GM12878 (cell line): ENCODE measurements around the gene GCNT3.

Source experiments
- ATF3 ChIP-seq: IDR thresholded peaks from 2 replicates; pipeline ENCODE4 v1.6.1; 2011; ENCODE audit warnings: low read depth, mild to moderate bottlenecking, low read length, moderate library complexity, borderline replicate concordance; ENCODE audit errors: extremely low read depth
- BMI1 ChIP-seq: fragments of 450-650 bp; IDR thresholded peaks from 2 replicates; pipeline ENCODE4 v1.6.1; 2016; ENCODE audit warnings: mild to moderate bottlenecking, moderate library complexity, borderline replicate concordance
- BRCA1 ChIP-seq: IDR thresholded peaks from 2 replicates; pipeline ENCODE4 v1.6.1; 2011; ENCODE audit warnings: low read depth, low read length, improper control_type of control experiment
- CTCF ChIP-seq, 3 experiments: IDR thresholded peaks in 2 of 3; conservative IDR thresholded peaks in 1 of 3; 2 replicates each; pipeline ENCODE4 v1.5.1; 2011; ENCODE audit warnings: low read depth in 3 of 3, low read length in 3 of 3, mild to moderate bottlenecking in 3 of 3, control low read depth in 2 of 3, moderate library complexity in 2 of 3, inconsistent platforms in 1 of 3, mixed read lengths in 1 of 3; ENCODE audit not compliant: control insufficient read depth in 2 of 3, insufficient read depth in 1 of 3; ENCODE audit errors: extremely low read depth in 1 of 3
- NFYB ChIP-seq: IDR thresholded peaks from 2 replicates; pipeline ENCODE4 v1.6.1; 2011; ENCODE audit warnings: low read depth, mild to moderate bottlenecking, low read length, improper control_type of control experiment, moderate library complexity; ENCODE audit not compliant: insufficient read depth
- POLR2A ChIP-seq: IDR thresholded peaks from 2 replicates; pipeline ENCODE4 v1.6.1; 2011; ENCODE audit warnings: low read depth, mild to moderate bottlenecking, low read length
- REST ChIP-seq: IDR thresholded peaks from 2 replicates; pipeline ENCODE4 v1.6.1; 2012; ENCODE audit warnings: mild to moderate bottlenecking, low read depth, low read length
- SMARCA5 ChIP-seq: fragments of 450-650 bp; IDR thresholded peaks from 2 replicates; pipeline ENCODE4 v1.6.1; 2017; ENCODE audit warnings: mild to moderate bottlenecking
- TAF1 ChIP-seq: IDR thresholded peaks from 2 replicates; pipeline ENCODE4 v1.6.1; 2011; ENCODE audit warnings: mild to moderate bottlenecking, low read depth, low read length, borderline replicate concordance
- USF2 ChIP-seq: IDR thresholded peaks from 2 replicates; pipeline ENCODE4 v1.6.1; 2011; ENCODE audit warnings: low read depth, low read length, improper control_type of control experiment, borderline replicate concordance
- ZNF24 ChIP-seq: fragments of 450-650 bp; IDR thresholded peaks from 2 replicates; pipeline ENCODE4 v1.6.1; 2017; ENCODE audit warnings: antibody characterized with exemption, mild to moderate bottlenecking
- ZZZ3 ChIP-seq: IDR thresholded peaks from 2 replicates; pipeline ENCODE4 v1.6.1; 2011; ENCODE audit warnings: low read depth; ENCODE audit not compliant: control insufficient read depth, insufficient read length

GRCh38 chr15:59595434-59595915 lies 16.1 kb upstream of the GCNT3 start:
- no peak for TF ChIP-seq REST
- TF ChIP-seq CTCF (IDR thresholded peaks at IDR 0.05 in 2 of 3, conservative IDR thresholded peaks at IDR 0.05 in 1 of 3; ENCODE audit: control insufficient read depth in 2 of 3, extremely low read depth in 1 of 3, insufficient read depth in 1 of 3, low read depth in 3 of 3, low read length in 3 of 3): no peak
- TF ChIP-seq POLR2A: no peak
- no peak for TF ChIP-seq BMI1
- no peak for TF ChIP-seq TAF1
- TF ChIP-seq ZZZ3: no peak
- no peak for TF ChIP-seq NFYB
- TF ChIP-seq USF2: no peak
- no peak for TF ChIP-seq ZNF24
- no peak for TF ChIP-seq SMARCA5
- no peak for TF ChIP-seq ATF3
- no peak for TF ChIP-seq BRCA1
